GM19438 (cell line): ENCODE results near the gene RPL4.
"Not testable (repeated sequence)": the region's sequence is repeated elsewhere in the genome, so short reads cannot be mapped to it uniquely, and the experiment has no call there.

ENCODE experiments used
- ATAC-seq: cut with Tn5 transposase; IDR thresholded peaks from one replicate; pipeline ENCODE4 v1.9.1; 2021; ENCODE audit warnings: low read depth; ENCODE audit not compliant: unreplicated experiment

The RPL4 gene

GRCh38 chr15:66494262-66494661 lies 10.4 kb downstream of the RPL4 start:
- no peak for ATAC-seq

- no peak for ATAC-seq
Observed at GRCh38 chr15:66491846-66492245, 12.8 kb downstream of the RPL4 start.

GRCh38 chr15:66489179-66489791 lies 15.4 kb downstream of the RPL4 start:
- no peak for ATAC-seq

GRCh38 chr15:66488525-66488924 lies 16.1 kb downstream of the RPL4 start:
- ATAC-seq = no peak

- no peak for ATAC-seq
Observed at GRCh38 chr15:66486887-66487286, 17.8 kb downstream of the RPL4 start.

- ATAC-seq = no peak
Observed at GRCh38 chr15:66484539-66485112, 20.0 kb downstream of the RPL4 start.

GRCh38 chr15:66483131-66483566 lies 21.5 kb downstream of the RPL4 start:
- ATAC-seq = no peak

- ATAC-seq = no peak
Observed at GRCh38 chr15:66482539-66482938, 22.1 kb downstream of the RPL4 start.

- ATAC-seq = no peak
Observed at GRCh38 chr15:66481107-66481856, 23.4 kb downstream of the RPL4 start.

- ATAC-seq = no peak
Observed at GRCh38 chr15:66480267-66480666, 24.4 kb downstream of the RPL4 start.

GRCh38 chr15:66477011-66477410 lies 27.6 kb downstream of the RPL4 start:
- no peak for ATAC-seq

GRCh38 chr15:66476535-66476934 lies 28.1 kb downstream of the RPL4 start:
- ATAC-seq = no peak

GRCh38 chr15:66474963-66475362 lies 29.7 kb downstream of the RPL4 start:
- ATAC-seq = no peak

- ATAC-seq = no peak
Observed at GRCh38 chr15:66474135-66474534, 30.5 kb downstream of the RPL4 start.

- peak; percentile 76 for ATAC-seq
Observed at GRCh38 chr15:66472176-66472999, 32.3 kb downstream of the RPL4 start.

GRCh38 chr15:66470825-66471224 lies 33.8 kb downstream of the RPL4 start:
- not testable (repeated sequence) for ATAC-seq

GRCh38 chr15:66467162-66468040 lies 37.3 kb downstream of the RPL4 start:
- not testable (repeated sequence) for ATAC-seq

GRCh38 chr15:66465294-66465693 lies 39.4 kb downstream of the RPL4 start:
- ATAC-seq = not testable (repeated sequence)

- ATAC-seq = no peak
Observed at GRCh38 chr15:66462627-66463026, 42.0 kb downstream of the RPL4 start.

GRCh38 chr15:66461917-66462316 lies 42.7 kb downstream of the RPL4 start:
- ATAC-seq = no peak
